Right atrium auricular region (tissue), 2 donors: Measurements from ENCODE around the gene PPP6R3. TPM values are rescaled to one million over a fixed set of nuclear protein-coding genes. Genes with fewer than 3 reads are reported as not detected.

Source experiments
- DNase-seq: peaks from one replicate; pipeline ENCODE4 v3.0.0-alpha.2; 2019; ENCODE audit warnings: low spot score
- H3K27ac ChIP-seq, 2 donors: fragments of 200-600 bp; sonication (generic); 1 replicate in 1 of 2; 2 replicates in 1 of 2; pipeline ENCODE4 v1.5.1; 2016 to 2019
- H3K27me3 ChIP-seq, 2 donors: fragments of 200-600 bp; sonication (generic); one replicate each; pipeline versions ENCODE4 v1.5.1 to v1.6.0; 2017 to 2019
- H3K36me3 ChIP-seq: fragments of 200-600 bp; sonication (generic); one replicate; pipeline ENCODE4 v1.5.1; 2016
- H3K4me1 ChIP-seq, 2 donors: fragments of 200-600 bp; sonication (generic); one replicate each; pipeline versions ENCODE4 v1.5.1 to v1.6.0; 2017 to 2019
- H3K4me3 ChIP-seq, 2 donors: fragments of 200-600 bp; sonication (generic); 1 replicate in 1 of 2; 2 replicates in 1 of 2; pipeline ENCODE4 v1.5.1; 2017 to 2019; ENCODE audit warnings: mild to moderate bottlenecking in 1 of 2, moderate library complexity in 1 of 2
- H3K9me3 ChIP-seq, 2 donors: fragments of 200-600 bp; sonication (generic); one replicate each; pipeline ENCODE4 v1.5.1; 2019
- total RNA-seq, 2 donors: library from RNA; depleted of rRNA; stranded (reverse); fragments of >200 nt; gene quantifications; one replicate each; pipeline ENCODE4 v1.1.0, GENCODE V29; 2016
- TF ChIP-seq, protein P1 (sequence below), 2 donors: fragments of 200-600 bp; sonication (generic); IDR thresholded peaks; one replicate each; pipeline ENCODE4 v1.5.1; 2019; ENCODE audit warnings: antibody characterized with exemption in 2 of 2

The PPP6R3 gene
- total RNA-seq, 2 donors from 2014 or later: 81.1 to 95.2 TPM

GRCh38 chr11:68441466-68442230 is 18.9 kb upstream of the PPP6R3 start:
- DNase-seq: no peak
- no peaks in the 10 kb centered on the region for H3K9me3 ChIP-seq
- peaks cover 0 to 36% of the 10 kb centered on the region in 2 donors for H3K4me1 ChIP-seq
- no peak overlapping the region for H3K4me3 ChIP-seq
- H3K27me3 ChIP-seq: no peaks in the 10 kb centered on the region
- peaks cover 43% of the 10 kb centered on the region for H3K36me3 ChIP-seq
- no peak overlapping the region for H3K27ac ChIP-seq
- TF ChIP-seq, protein P1, sequence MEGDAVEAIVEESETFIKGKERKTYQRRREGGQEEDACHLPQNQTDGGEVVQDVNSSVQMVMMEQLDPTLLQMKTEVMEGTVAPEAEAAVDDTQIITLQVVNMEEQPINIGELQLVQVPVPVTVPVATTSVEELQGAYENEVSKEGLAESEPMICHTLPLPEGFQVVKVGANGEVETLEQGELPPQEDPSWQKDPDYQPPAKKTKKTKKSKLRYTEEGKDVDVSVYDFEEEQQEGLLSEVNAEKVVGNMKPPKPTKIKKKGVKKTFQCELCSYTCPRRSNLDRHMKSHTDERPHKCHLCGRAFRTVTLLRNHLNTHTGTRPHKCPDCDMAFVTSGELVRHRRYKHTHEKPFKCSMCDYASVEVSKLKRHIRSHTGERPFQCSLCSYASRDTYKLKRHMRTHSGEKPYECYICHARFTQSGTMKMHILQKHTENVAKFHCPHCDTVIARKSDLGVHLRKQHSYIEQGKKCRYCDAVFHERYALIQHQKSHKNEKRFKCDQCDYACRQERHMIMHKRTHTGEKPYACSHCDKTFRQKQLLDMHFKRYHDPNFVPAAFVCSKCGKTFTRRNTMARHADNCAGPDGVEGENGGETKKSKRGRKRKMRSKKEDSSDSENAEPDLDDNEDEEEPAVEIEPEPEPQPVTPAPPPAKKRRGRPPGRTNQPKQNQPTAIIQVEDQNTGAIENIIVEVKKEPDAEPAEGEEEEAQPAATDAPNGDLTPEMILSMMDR (IDR thresholded peaks at IDR 0.05): no peak

- no peak for DNase-seq
These were observed 18.1 kb upstream of the PPP6R3 start for GRCh38 chr11:68442433-68442832.

GRCh38 chr11:68444566-68444965 is 16.0 kb upstream of the PPP6R3 start:
- no peaks in the 10 kb centered on the region for H3K27me3 ChIP-seq
- no peak for DNase-seq
- no peak overlapping the region for H3K27ac ChIP-seq
- peaks cover 36% of the 10 kb centered on the region for H3K36me3 ChIP-seq
- H3K4me3 ChIP-seq: no peak overlapping the region
- H3K4me1 ChIP-seq: peaks cover 0 to 7% of the 10 kb centered on the region in 2 donors
- no peaks in the 10 kb centered on the region for H3K9me3 ChIP-seq
- TF ChIP-seq, protein P1 (IDR thresholded peaks at IDR 0.05): no peak

More at GRCh38 chr11:68442433-68442832, 18.1 kb upstream of the PPP6R3 start:
- H3K36me3 ChIP-seq: peaks cover 44% of the 10 kb centered on the region
- TF ChIP-seq, protein P1 (IDR thresholded peaks at IDR 0.05): no peak
- no peaks in the 10 kb centered on the region for H3K27me3 ChIP-seq
- H3K4me1 ChIP-seq: peaks cover 0 to 28% of the 10 kb centered on the region in 2 donors
- no peak overlapping the region for H3K4me3 ChIP-seq
- H3K9me3 ChIP-seq: no peaks in the 10 kb centered on the region
- no peak overlapping the region for H3K27ac ChIP-seq

DNA sequence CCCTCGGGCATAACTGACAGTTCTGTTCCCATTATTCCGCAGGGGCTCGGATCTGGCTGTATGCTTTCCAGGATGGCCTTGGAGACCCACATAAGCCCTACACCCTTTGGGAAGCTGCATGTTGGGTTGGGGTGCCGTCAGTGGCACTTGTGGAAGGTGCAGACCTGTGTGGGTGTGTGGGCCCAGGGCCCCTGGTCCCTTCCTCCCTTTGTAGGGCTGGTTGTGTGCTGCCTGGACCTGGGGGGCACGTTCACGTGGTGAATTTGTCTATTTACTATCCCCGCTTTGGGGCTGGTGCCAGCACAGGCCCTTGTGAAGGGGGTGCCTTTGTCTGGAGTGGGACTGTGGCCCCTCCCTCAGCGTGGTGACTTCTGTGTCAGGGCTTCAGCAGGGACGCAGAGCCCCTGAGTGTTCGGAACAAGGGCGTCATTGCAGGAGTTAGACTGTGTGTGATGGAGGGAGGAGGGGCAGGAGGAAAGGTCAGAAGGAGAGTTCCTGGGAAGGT is 15.0 kb upstream of the PPP6R3 start:
- Histone ChIP-seq H3K4me1 (no peaks in the 10 kb centered on the region), H3K4me3 (no peak overlapping the region), H3K27me3 (no peaks in the 10 kb centered on the region), H3K36me3 (peaks cover 29% of the 10 kb centered on the region), H3K9me3 (no peaks in the 10 kb centered on the region), H3K27ac (no peak overlapping the region)
- no peak for DNase-seq
- TF ChIP-seq, protein P1 (IDR thresholded peaks at IDR 0.05): no peak

- Histone ChIP-seq H3K4me3 (no peak overlapping the region), H3K9me3 (no peaks in the 10 kb centered on the region), H3K4me1 (no peaks in the 10 kb centered on the region), H3K36me3 (peaks cover 24% of the 10 kb centered on the region), H3K27ac (no peak overlapping the region), H3K27me3 (no peaks in the 10 kb centered on the region)
- DNase-seq: no peak
- TF ChIP-seq, protein P1 (IDR thresholded peaks at IDR 0.05): no peak
These were observed 14.4 kb upstream of the PPP6R3 start for GRCh38 chr11:68446046-68446725.
